Fibroblast of skin of scalp (primary cell): ENCODE data around the gene PRKN.
"Not testable (repeated sequence)": the region's sequence is repeated elsewhere in the genome, so short reads cannot be mapped to it uniquely, and the experiment has no call there.

ENCODE experiments used
- DNase-seq: peaks from one replicate; pipeline ENCODE4 v3.0.0-alpha.2; 2013

Gene PRKN

GRCh38 chr6:162531391-162531790, 196.2 kb downstream of the PRKN start:
- DNase-seq, result not testable (repeated sequence)

GRCh38 chr6:162528538-162528937, 199.0 kb downstream of the PRKN start:
- no peak for DNase-seq

- DNase-seq, result no peak
Measured at GRCh38 chr6:162526960-162527359, 200.6 kb downstream of the PRKN start.

- DNase-seq, result no peak
Measured at GRCh38 chr6:162525181-162525580, 202.4 kb downstream of the PRKN start.

GRCh38 chr6:162512744-162513143, 214.8 kb downstream of the PRKN start:
- DNase-seq, result no peak

GRCh38 chr6:162497389-162497788, 230.2 kb downstream of the PRKN start:
- DNase-seq, result peak; percentile 5

GRCh38 chr6:162493917-162494316, 233.6 kb downstream of the PRKN start:
- DNase-seq, result no peak

- no peak for DNase-seq
Measured at GRCh38 chr6:162491637-162492036, 235.9 kb downstream of the PRKN start.

GRCh38 chr6:162489101-162489976, 238.2 kb downstream of the PRKN start:
- DNase-seq, result no peak

GRCh38 chr6:162488444-162488843, 239.1 kb downstream of the PRKN start:
- no peak for DNase-seq

- no peak for DNase-seq
Measured at GRCh38 chr6:162485464-162485863, 242.1 kb downstream of the PRKN start.

- DNase-seq, result no peak
Measured at GRCh38 chr6:162481938-162482337, 245.6 kb downstream of the PRKN start.

GRCh38 chr6:162481320-162481719, 246.2 kb downstream of the PRKN start:
- DNase-seq, result no peak

- no peak for DNase-seq
Measured at GRCh38 chr6:162478192-162478671, 249.3 kb downstream of the PRKN start.

- no peak for DNase-seq
Measured at GRCh38 chr6:162474722-162475121, 252.8 kb downstream of the PRKN start.

- no peak for DNase-seq
Measured at GRCh38 chr6:162471842-162472241, 255.7 kb downstream of the PRKN start.

GRCh38 chr6:162468326-162468725, 259.2 kb downstream of the PRKN start:
- DNase-seq, result peak; percentile 84

- DNase-seq, result no peak
Measured at GRCh38 chr6:162467679-162468078, 259.9 kb downstream of the PRKN start.

GRCh38 chr6:162463576-162463975, 264.0 kb downstream of the PRKN start:
- DNase-seq, result no peak

GRCh38 chr6:162459985-162460384, 267.6 kb downstream of the PRKN start:
- no peak for DNase-seq

- no peak for DNase-seq
Measured at GRCh38 chr6:162450358-162450757, 277.2 kb downstream of the PRKN start.

GRCh38 chr6:162448294-162448693, 279.3 kb downstream of the PRKN start:
- no peak for DNase-seq

GRCh38 chr6:162443101-162443500, 284.5 kb downstream of the PRKN start:
- no peak for DNase-seq

- peak; percentile 24 for DNase-seq
Measured at GRCh38 chr6:162442687-162443086, 284.9 kb downstream of the PRKN start.
